ENCODE measurements around the gene PACSIN3. TPM values are rescaled to one million over a fixed set of nuclear protein-coding genes. Genes with fewer than 3 reads are reported as not detected.
A peak's percentile ranks its signal among the peaks of the same experiment; 100 is the strongest.
"Not testable (repeated sequence)": the region's sequence is repeated elsewhere in the genome, so short reads cannot be mapped to it uniquely, and the experiment has no call there.

Gene PACSIN3
- total and polyA plus RNA-seq, 2 of the 13 experiments (the other 11 are each of a cell fraction or from before 2014, with no cell fraction given): 47.9 to 93.3 TPM

GRCh38 chr11:47207459-47207858 lies 21.2 kb upstream of the PACSIN3 start:
- BruUV-seq (replicated peaks): no TSS peak
- no peak overlapping the region for H2AFZ ChIP-seq (ENCODE audit: low read length)
- H3K9ac ChIP-seq (ENCODE audit: insufficient read depth, low read depth, low read length): no peak overlapping the region
- DNase-seq (ENCODE audit: low spot score) (no peak), FAIRE-seq (no peak), ATAC-seq (no peak)
- intact Hi-C loops (cut with micrococcal nuclease; ENCODE audit: unreplicated experiment) (no loop called here), in situ Hi-C loops (cut with HindIII; ENCODE audit: extremely low pct_ligation_motif_present, low pct_unique_long_range_greater_than_20kb) (no loop called here)
- ChIA-PET POLR2A (interaction anchor here (3.2 kb wide), 1 partner anchor 8 kb away, joined by 33 read pairs; the partner anchor contains the start of gene DDB2), CTCF (ENCODE audit: low intra/inter-chr PET ratio, low total read pairs) (no interaction called here)
- H3K9me3 ChIP-seq (ENCODE audit: low read length): 0 out of 2 replicates have a peak, but pooled peaks cover 6% of the 10 kb centered on the region
- H3K27ac ChIP-seq (ENCODE audit: extremely low read length, insufficient read depth, low read length): no peak overlapping the region
- H3K4me1 ChIP-seq (ENCODE audit: insufficient read depth, low read length): peaks cover 56% of the 10 kb centered on the region
- TF ChIP-seq NFE2L2 (IDR thresholded peaks at IDR 0.05; ENCODE audit: low read length): no peak
- no peak for TF ChIP-seq ZNF724P (CRISPR knock-in tag; IDR thresholded peaks at IDR 0.05; ENCODE audit: borderline replicate concordance)
- no peak for TF ChIP-seq MXD3 (CRISPR knock-in tag; IDR thresholded peaks at IDR 0.05)
- TF ChIP-seq HIVEP1 (CRISPR knock-in tag; IDR thresholded peaks at IDR 0.05): no peak
- no peaks in the 10 kb centered on the region for H3K36me3 ChIP-seq (replicated peaks in 1 of 2; ENCODE audit: control insufficient read depth in 1 of 2, insufficient read depth in 2 of 2, low read length in 2 of 2)
- no peaks in the 10 kb centered on the region for H3K79me2 ChIP-seq (ENCODE audit: insufficient read depth, low read length)
- 55% methylated on average over 6 of the region's 6 CpGs for WGBS (ENCODE audit: low lambda C conversion rate)
- H3K27me3 ChIP-seq (ENCODE audit: control insufficient read depth in 1 of 2, insufficient read depth in 2 of 2, low read length in 2 of 2): no peaks in the 10 kb centered on the region
- no peak overlapping the region for H3K4me3 ChIP-seq (replicated peaks in 1 of 3; ENCODE audit: insufficient read depth in 1 of 3, low read depth in 2 of 3, low read length in 3 of 3)
- H4K20me1 ChIP-seq (ENCODE audit: insufficient read depth, low read length): no peaks in the 10 kb centered on the region
- no peak overlapping the region for H3K4me2 ChIP-seq (ENCODE audit: low read depth, low read length)

- intact Hi-C loops (cut with micrococcal nuclease; ENCODE audit: unreplicated experiment); CTCF ChIA-PET (ENCODE audit: low intra/inter-chr PET ratio, low total read pairs); H3K9me3 ChIP-seq (ENCODE audit: low read length); H3K4me2 ChIP-seq (ENCODE audit: low read depth, low read length); H3K36me3 ChIP-seq (replicated peaks in 1 of 2; ENCODE audit: control insufficient read depth in 1 of 2, insufficient read depth in 2 of 2, low read length in 2 of 2); H3K27me3 ChIP-seq (ENCODE audit: control insufficient read depth in 1 of 2, insufficient read depth in 2 of 2, low read length in 2 of 2); H3K27ac ChIP-seq (ENCODE audit: extremely low read length, insufficient read depth, low read length); H2AFZ ChIP-seq (ENCODE audit: low read length); DNase-seq (ENCODE audit: low spot score); ATAC-seq; H3K9ac ChIP-seq (ENCODE audit: insufficient read depth, low read depth, low read length); H3K79me2 ChIP-seq (ENCODE audit: insufficient read depth, low read length); H4K20me1 ChIP-seq (ENCODE audit: insufficient read depth, low read length); in situ Hi-C loops (cut with HindIII; ENCODE audit: extremely low pct_ligation_motif_present, low pct_unique_long_range_greater_than_20kb); BruUV-seq (replicated peaks); FAIRE-seq; H3K4me3 ChIP-seq (replicated peaks in 1 of 3; ENCODE audit: insufficient read depth in 1 of 3, low read depth in 2 of 3, low read length in 3 of 3): not testable (repeated sequence)
- POLR2A ChIA-PET: interaction anchor here (1.2 to 4.2 kb wide), 4 partner anchors 9 to 42 kb away, joined by 5 to 33 read pairs (median 14); partner anchors contain the start of genes ACP2 and DDB2
- peak; percentile 49; the same call in 1 of the 2 replicates for TF ChIP-seq ZNF121 (CRISPR knock-in tag; IDR thresholded peaks at IDR 0.05)
- WGBS (ENCODE audit: low lambda C conversion rate): 58% methylated on average over 5 of the region's 5 CpGs
- H3K4me1 ChIP-seq (ENCODE audit: insufficient read depth, low read length): peaks cover 60% of the 10 kb centered on the region
Observed at GRCh38 chr11:47206577-47206976, 20.3 kb upstream of the PACSIN3 start.
